HFFc6 (cell line): ENCODE results near the gene CLNK. TPM values are rescaled to one million over a fixed set of nuclear protein-coding genes. Genes with fewer than 3 reads are reported as not detected.
"Not testable (repeated sequence)": the region's sequence is repeated elsewhere in the genome, so short reads cannot be mapped to it uniquely, and the experiment has no call there.

Source experiments
- DNase-seq: peaks from one replicate; pipeline ENCODE4 v3.0.0-alpha.2; 2018
- H3K27ac Mint-ChIP-seq: 2 replicates; pipeline ENCODE4 v1.8.0; 2020; ENCODE audit warnings: mild to moderate bottlenecking, mixed read lengths
- H3K27me3 Mint-ChIP-seq: 2 replicates; pipeline ENCODE4 v1.8.0; 2021; ENCODE audit warnings: mild to moderate bottlenecking, moderate library complexity, mixed read lengths; ENCODE audit not compliant: insufficient read depth
- H3K36me3 Mint-ChIP-seq: 2 replicates; pipeline ENCODE4 v1.8.0; 2021; ENCODE audit warnings: low read depth, mixed read lengths
- H3K4me1 Mint-ChIP-seq: 2 replicates; pipeline ENCODE4 v1.8.0; 2020; ENCODE audit warnings: low read depth, mixed read lengths
- H3K4me3 Mint-ChIP-seq: 2 replicates; pipeline ENCODE4 v1.8.0; 2020; ENCODE audit warnings: mild to moderate bottlenecking, moderate library complexity, mixed read lengths
- H3K9me3 Mint-ChIP-seq: 2 replicates; pipeline ENCODE4 v1.8.0; 2020; ENCODE audit warnings: mild to moderate bottlenecking, mixed read lengths
- CTCF ChIP-seq: fragments of 200-600 bp; sonication (generic); IDR thresholded peaks from 2 replicates; pipeline ENCODE4 v1.5.0; 2021; ENCODE audit warnings: antibody characterized with exemption, mild to moderate bottlenecking
- total RNA-seq, 6 experiments: library from RNA; stranded (reverse); fragmentation: NEBNext Ultra II Directional; extraction: Animal tissue kit (Norgen Biotek cat#: 25700); gene quantifications; 2 replicates in 1 of 6; 3 replicates in 5 of 6; pipeline ENCODE4 v1.2.3, GENCODE V29; 2021

Gene CLNK
- total RNA-seq, 6 experiments from 2014 or later, result not detected

DNA sequence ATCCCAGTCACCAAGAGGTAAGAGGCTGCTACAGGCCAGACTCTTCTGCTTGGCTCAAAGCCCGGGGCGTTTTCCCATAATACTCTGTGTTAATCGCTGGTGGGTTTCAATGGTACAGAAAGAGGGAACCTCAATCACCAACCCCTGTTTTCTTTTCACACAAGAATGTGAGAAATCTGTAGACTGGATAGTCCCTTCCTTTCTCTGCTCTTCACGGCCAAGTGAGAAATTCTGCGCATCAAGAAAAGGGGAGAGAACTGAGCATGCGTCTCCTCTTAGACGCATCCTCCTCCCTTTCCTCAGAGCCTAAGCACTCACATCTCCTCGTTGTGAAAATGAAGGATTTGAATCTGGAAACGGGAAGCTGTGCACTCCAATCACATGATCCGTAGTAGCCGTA, 64.7 kb downstream of the CLNK start:
- no peak for TF ChIP-seq CTCF
- Mint-ChIP-seq H3K27me3 (peaks cover 10% of the 10 kb centered on the region), H3K4me1 (peaks cover 33% of the 10 kb centered on the region), H3K4me3 (no peak overlapping the region), H3K36me3 (no peaks in the 10 kb centered on the region), H3K9me3 (no peaks in the 10 kb centered on the region), H3K27ac (no peak overlapping the region)
- DNase-seq, result no peak

DNA sequence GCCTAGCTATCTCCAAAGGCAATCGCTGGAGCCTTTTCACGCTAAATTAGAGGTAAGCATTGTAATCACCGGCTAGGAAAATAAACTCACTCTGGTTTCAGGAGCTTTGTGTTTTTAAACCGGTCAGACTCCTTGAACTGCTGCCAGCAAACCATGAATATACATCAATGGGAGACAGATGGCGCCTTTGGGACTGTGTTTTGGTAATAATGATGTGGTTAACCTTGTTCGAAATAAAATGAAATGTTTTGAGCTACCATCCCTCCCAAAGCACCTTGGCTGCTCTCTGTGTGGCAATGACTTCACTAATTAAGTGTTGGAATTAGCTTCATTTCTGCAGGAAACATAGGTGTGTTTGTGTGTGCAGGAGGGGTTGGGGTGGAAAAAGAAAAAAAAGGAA, 65.3 kb downstream of the CLNK start:
- DNase-seq, result no peak

DNA sequence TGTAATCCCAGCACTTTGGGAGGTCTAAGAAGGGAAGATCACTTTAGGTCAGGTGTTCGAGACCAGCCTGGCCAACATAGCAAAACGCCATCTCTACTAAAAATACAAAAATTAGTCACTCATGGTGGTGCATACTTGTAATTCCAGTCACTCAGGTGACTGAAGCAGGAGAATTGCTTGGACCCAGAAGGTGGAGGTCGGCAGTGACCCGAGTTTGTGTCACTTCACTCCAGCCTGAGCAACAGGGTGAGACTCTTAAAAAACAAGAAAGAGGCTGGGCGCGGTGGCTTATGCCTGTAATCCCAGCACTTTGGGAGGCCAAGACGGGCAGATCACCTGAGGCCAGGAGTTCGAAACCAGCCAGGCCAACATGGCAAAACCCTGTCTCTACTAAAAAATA, 69.6 kb downstream of the CLNK start:
- peaks cover 38% of the 10 kb centered on the region for H3K4me1 Mint-ChIP-seq
- H3K4me3 Mint-ChIP-seq, H3K27me3 Mint-ChIP-seq, DNase-seq, H3K27ac Mint-ChIP-seq, H3K9me3 Mint-ChIP-seq, H3K36me3 Mint-ChIP-seq: not testable (repeated sequence)

More for the DNA sequence above, 65.3 kb downstream of the CLNK start:
- no peaks in the 10 kb centered on the region for H3K36me3 Mint-ChIP-seq
- peaks cover 33% of the 10 kb centered on the region for H3K4me1 Mint-ChIP-seq
- H3K4me3 Mint-ChIP-seq, result no peak overlapping the region
- no peak for TF ChIP-seq CTCF
- peaks cover 10% of the 10 kb centered on the region for H3K27me3 Mint-ChIP-seq
- H3K9me3 Mint-ChIP-seq, result no peaks in the 10 kb centered on the region
- H3K27ac Mint-ChIP-seq, result no peak overlapping the region

GRCh38 chr4:10613926-10614478, 70.6 kb downstream of the CLNK start:
- no peak for DNase-seq
- Mint-ChIP-seq H3K9me3 (no peaks in the 10 kb centered on the region), H3K27me3 (no peaks in the 10 kb centered on the region), H3K36me3 (no peaks in the 10 kb centered on the region), H3K27ac (no peak overlapping the region), H3K4me3 (no peak overlapping the region), H3K4me1 (peaks cover 32% of the 10 kb centered on the region)
- TF ChIP-seq CTCF, result no peak

DNA sequence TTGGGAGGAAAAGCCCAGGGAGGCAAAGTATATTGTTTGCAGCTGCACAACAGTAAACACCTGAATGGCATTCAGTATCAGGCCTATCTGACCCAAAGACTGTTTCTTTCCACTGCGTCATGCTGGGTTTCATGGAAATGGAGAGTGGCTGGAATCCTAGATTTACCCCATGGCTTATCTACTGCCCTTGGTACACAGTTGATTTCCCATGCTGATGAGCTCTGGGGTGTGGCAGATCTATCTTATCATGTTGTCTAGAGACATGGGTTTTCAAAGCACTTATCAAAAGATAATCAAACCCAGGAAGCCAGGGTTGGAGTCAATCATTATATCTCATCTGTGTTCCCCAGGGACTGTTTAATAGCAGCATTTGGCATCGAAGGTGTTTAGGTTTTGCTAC, 72.1 kb downstream of the CLNK start:
- no peak for TF ChIP-seq CTCF
- H3K4me3 Mint-ChIP-seq, result no peak overlapping the region
- no peak for DNase-seq
- H3K4me1 Mint-ChIP-seq, result peaks cover 36% of the 10 kb centered on the region
- no peaks in the 10 kb centered on the region for H3K9me3 Mint-ChIP-seq
- H3K27me3 Mint-ChIP-seq, result no peaks in the 10 kb centered on the region
- H3K27ac Mint-ChIP-seq, result peak overlapping the region; percentile 90; the same call in 1 of the 2 replicates
- no peaks in the 10 kb centered on the region for H3K36me3 Mint-ChIP-seq

DNA sequence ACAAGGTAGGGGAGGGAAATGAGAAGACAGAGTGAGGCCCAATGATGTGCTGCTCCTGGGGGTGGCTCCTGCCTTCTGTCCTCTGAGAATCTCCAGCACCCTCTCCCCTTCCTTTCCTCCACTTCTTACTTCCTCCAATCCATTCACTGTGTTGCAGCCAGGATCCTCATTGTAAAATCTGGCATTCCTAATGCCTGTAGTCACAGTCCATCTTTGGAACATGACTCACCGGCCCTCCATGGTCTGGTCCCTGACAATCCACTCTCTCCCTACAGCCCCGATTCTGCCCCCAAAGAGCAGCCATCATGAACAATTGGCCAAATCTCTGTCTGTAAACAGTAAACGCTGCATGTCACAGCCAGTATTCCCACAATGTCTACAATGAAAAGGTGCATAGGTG, 72.9 kb downstream of the CLNK start:
- peak overlapping the region; percentile 69 for H3K4me3 Mint-ChIP-seq

More for the DNA sequence above, 72.9 kb downstream of the CLNK start:
- peak; percentile 85 for DNase-seq
- H3K36me3 Mint-ChIP-seq, result no peaks in the 10 kb centered on the region
- H3K27me3 Mint-ChIP-seq, result no peaks in the 10 kb centered on the region
- H3K9me3 Mint-ChIP-seq, result no peaks in the 10 kb centered on the region
- peak overlapping the region; percentile 90 for H3K27ac Mint-ChIP-seq
- H3K4me1 Mint-ChIP-seq, result peaks cover 38% of the 10 kb centered on the region
- no peak for TF ChIP-seq CTCF
